ENCODE results near the gene ATP5MK.

DNA sequence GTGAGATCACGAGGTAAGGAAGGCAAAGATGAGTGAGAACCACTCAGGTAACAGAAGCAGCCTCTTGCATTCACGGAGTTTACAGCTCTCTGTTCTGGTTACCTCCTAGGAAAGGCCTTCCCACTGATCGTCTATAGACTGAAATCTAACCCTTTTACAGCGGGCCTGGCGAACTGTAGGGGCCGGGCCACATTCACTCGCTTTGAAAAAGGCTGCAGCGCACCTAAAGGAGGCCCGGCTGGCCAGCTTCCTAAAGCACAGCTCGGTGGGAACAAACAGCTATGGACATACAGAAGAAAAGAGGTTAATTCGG, 565 bp downstream of the ATP5MK start:
- TF ChIP-seq CTCF (IDR thresholded peaks at IDR 0.05; ENCODE audit: insufficient read depth, low read length, poor library complexity, severe bottlenecking) (no peak), EZH2phosphoT487 (conservative IDR thresholded peaks at IDR 0.05; ENCODE audit: low read length) (no peak)

Measured in SU-DHL-6 (cell line).